Measurements from ENCODE around the gene SEPTIN1. TPM values are rescaled to one million over a fixed set of nuclear protein-coding genes. Genes with fewer than 3 reads are reported as not detected.

Gene SEPTIN1
- total and polyA plus RNA-seq, 2 of the 13 experiments (the other 11 are each of a cell fraction or from before 2014, with no cell fraction given): 0.18 to 0.67 TPM

DNA sequence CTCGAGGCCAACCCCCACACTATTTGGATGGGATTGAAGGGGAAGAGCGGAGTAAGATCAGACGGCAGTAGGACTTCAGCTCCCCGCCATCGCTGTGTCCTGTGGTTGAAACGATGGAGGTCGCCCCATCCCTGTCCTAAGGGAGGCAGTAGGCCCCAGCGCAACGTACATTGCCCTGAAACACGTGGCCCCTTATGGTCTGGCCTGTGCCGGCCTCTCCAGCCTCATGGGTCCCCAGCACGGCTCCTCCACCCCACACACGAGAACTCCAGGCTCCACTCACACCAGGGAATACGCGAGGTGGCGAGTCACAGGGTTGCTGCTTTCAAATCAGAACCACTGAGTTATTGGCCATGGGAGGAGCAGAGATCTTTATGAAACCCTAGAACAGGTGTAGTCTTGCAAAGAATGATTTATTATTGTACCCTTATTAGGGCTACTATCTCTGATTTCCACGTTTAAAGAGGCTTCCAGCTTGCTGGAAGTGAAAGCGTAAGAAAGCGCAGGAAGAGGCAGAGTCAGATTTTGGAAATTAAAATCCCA is 48.1 kb upstream of the SEPTIN1 start (continued):
- TF ChIP-seq, protein P1, sequence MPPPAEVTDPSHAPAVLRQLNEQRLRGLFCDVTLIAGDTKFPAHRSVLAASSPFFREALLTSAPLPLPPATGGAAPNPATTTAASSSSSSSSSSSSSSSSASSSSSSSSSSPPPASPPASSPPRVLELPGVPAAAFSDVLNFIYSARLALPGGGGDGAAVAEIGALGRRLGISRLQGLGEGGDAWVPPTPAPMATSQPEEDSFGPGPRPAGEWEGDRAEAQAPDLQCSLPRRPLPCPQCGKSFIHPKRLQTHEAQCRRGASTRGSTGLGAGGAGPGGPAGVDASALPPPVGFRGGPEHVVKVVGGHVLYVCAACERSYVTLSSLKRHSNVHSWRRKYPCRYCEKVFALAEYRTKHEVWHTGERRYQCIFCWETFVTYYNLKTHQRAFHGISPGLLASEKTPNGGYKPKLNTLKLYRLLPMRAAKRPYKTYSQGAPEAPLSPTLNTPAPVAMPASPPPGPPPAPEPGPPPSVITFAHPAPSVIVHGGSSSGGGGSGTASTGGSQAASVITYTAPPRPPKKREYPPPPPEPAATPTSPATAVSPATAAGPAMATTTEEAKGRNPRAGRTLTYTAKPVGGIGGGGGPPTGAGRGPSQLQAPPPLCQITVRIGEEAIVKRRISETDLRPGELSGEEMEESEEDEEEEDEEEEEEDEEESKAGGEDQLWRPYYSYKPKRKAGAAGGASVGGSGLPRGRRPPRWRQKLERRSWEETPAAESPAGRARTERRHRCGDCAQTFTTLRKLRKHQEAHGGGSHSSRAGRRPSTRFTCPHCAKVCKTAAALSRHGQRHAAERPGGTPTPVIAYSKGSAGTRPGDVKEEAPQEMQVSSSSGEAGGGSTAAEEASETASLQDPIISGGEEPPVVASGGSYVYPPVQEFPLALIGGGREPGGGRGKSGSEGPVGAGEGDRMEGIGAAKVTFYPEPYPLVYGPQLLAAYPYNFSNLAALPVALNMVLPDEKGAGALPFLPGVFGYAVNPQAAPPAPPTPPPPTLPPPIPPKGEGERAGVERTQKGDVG (CRISPR knock-in tag; IDR thresholded peaks at IDR 0.05; ENCODE audit: borderline replicate concordance): peak; percentile 81; the same call in 1 of the 2 replicates
- TF ChIP-seq POLR2AphosphoS5 (IDR thresholded peaks at IDR 0.05; ENCODE audit: low read depth, low read length): no peak
- TF ChIP-seq ZNF768 (CRISPR knock-in tag; IDR thresholded peaks at IDR 0.05): peak; percentile 72; the same call in 1 of the 2 replicates
- TF ChIP-seq BRD4 (CRISPR knock-in tag; IDR thresholded peaks at IDR 0.05): peak; percentile 94; the same call in 1 of the 2 replicates
- TF ChIP-seq ISL2 (CRISPR knock-in tag; IDR thresholded peaks at IDR 0.05): no peak
- no peak for TF ChIP-seq ZNF251 (CRISPR knock-in tag; IDR thresholded peaks at IDR 0.05)
- TF ChIP-seq, protein P2, sequence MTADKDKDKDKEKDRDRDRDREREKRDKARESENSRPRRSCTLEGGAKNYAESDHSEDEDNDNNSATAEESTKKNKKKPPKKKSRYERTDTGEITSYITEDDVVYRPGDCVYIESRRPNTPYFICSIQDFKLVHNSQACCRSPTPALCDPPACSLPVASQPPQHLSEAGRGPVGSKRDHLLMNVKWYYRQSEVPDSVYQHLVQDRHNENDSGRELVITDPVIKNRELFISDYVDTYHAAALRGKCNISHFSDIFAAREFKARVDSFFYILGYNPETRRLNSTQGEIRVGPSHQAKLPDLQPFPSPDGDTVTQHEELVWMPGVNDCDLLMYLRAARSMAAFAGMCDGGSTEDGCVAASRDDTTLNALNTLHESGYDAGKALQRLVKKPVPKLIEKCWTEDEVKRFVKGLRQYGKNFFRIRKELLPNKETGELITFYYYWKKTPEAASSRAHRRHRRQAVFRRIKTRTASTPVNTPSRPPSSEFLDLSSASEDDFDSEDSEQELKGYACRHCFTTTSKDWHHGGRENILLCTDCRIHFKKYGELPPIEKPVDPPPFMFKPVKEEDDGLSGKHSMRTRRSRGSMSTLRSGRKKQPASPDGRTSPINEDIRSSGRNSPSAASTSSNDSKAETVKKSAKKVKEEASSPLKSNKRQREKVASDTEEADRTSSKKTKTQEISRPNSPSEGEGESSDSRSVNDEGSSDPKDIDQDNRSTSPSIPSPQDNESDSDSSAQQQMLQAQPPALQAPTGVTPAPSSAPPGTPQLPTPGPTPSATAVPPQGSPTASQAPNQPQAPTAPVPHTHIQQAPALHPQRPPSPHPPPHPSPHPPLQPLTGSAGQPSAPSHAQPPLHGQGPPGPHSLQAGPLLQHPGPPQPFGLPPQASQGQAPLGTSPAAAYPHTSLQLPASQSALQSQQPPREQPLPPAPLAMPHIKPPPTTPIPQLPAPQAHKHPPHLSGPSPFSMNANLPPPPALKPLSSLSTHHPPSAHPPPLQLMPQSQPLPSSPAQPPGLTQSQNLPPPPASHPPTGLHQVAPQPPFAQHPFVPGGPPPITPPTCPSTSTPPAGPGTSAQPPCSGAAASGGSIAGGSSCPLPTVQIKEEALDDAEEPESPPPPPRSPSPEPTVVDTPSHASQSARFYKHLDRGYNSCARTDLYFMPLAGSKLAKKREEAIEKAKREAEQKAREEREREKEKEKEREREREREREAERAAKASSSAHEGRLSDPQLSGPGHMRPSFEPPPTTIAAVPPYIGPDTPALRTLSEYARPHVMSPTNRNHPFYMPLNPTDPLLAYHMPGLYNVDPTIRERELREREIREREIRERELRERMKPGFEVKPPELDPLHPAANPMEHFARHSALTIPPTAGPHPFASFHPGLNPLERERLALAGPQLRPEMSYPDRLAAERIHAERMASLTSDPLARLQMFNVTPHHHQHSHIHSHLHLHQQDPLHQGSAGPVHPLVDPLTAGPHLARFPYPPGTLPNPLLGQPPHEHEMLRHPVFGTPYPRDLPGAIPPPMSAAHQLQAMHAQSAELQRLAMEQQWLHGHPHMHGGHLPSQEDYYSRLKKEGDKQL (CRISPR knock-in tag; IDR thresholded peaks at IDR 0.05; ENCODE audit: low read depth): no peak
- TF ChIP-seq RBFOX2 (IDR thresholded peaks at IDR 0.05; ENCODE audit: low read depth, low read length): no peak
- TF ChIP-seq ZNF160 (CRISPR knock-in tag; IDR thresholded peaks at IDR 0.05): no peak
- TF ChIP-seq HOXA5 (CRISPR knock-in tag; IDR thresholded peaks at IDR 0.05): peak; percentile 91
- TF ChIP-seq MIER2 (CRISPR knock-in tag; IDR thresholded peaks at IDR 0.05): 0 out of 2 replicates have a peak, but pooled peaks have one; percentile 49
- no peak; the same call in 1 of the 2 replicates for TF ChIP-seq ZNF709 (CRISPR knock-in tag; IDR thresholded peaks at IDR 0.05)
- TF ChIP-seq, protein P3, sequence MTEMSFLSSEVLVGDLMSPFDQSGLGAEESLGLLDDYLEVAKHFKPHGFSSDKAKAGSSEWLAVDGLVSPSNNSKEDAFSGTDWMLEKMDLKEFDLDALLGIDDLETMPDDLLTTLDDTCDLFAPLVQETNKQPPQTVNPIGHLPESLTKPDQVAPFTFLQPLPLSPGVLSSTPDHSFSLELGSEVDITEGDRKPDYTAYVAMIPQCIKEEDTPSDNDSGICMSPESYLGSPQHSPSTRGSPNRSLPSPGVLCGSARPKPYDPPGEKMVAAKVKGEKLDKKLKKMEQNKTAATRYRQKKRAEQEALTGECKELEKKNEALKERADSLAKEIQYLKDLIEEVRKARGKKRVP (CRISPR knock-in tag; IDR thresholded peaks at IDR 0.05): no peak; a peak in 1 of 4 replicates
